Tibial artery (tissue), 4 donors: ENCODE measurements around the gene HINFP.
A peak's percentile ranks its signal among the peaks of the same experiment; 100 is the strongest.

Experiments
- DNase-seq, 2 donors: peaks; one replicate each; pipeline ENCODE4 v3.0.0-alpha.2; 2019
- H3K27ac ChIP-seq, 2 donors: fragments of 200-600 bp; sonication (generic) in 1 of 2; 1 replicate in 1 of 2; 2 replicates in 1 of 2; pipeline ENCODE4 v1.5.1; 2018 to 2019; ENCODE audit warnings: mild to moderate bottlenecking in 1 of 2
- H3K27me3 ChIP-seq, 2 donors: fragments of 200-600 bp; sonication (generic) in 1 of 2; one replicate each; pipeline versions ENCODE4 v1.5.1 to v1.6.0; 2016 to 2019
- H3K36me3 ChIP-seq, 3 donors: fragments of 200-600 bp; sonication (generic) in 2 of 3; one replicate each; pipeline ENCODE4 v1.5.1; 2016 to 2019; ENCODE audit warnings: mild to moderate bottlenecking in 2 of 3
- H3K4me1 ChIP-seq, 4 donors: fragments of 200-600 bp; sonication (generic) in 2 of 4; 1 replicate in 3 of 4; 2 replicates in 1 of 4; pipeline ENCODE4 v1.5.1; 2016 to 2019
- H3K4me3 ChIP-seq, 2 donors: fragments of 200-600 bp; sonication (generic) in 1 of 2; 1 replicate in 1 of 2; 2 replicates in 1 of 2; pipeline ENCODE4 v1.5.1; 2018 to 2019; ENCODE audit warnings: mild to moderate bottlenecking in 2 of 2
- H3K9me3 ChIP-seq, 3 donors: fragments of 200-600 bp; sonication (generic) in 1 of 3; one replicate each; pipeline ENCODE4 v1.5.1; 2016 to 2019
- intact Hi-C: fragments of 100-400 bp; cut with DNase I; formaldehyde crosslinking; loops from one replicate; pipeline ENCODE4 v1.15.0; 2023; ENCODE audit warnings: low total_unique reads
- TF ChIP-seq, protein P1 (sequence below), 2 experiments: fragments of 200-600 bp in 1 of 2; fragments of 450-650 bp in 1 of 2; IDR thresholded peaks; one replicate each; pipeline ENCODE4 v1.5.1; 2017 to 2019; ENCODE audit warnings: antibody characterized with exemption in 2 of 2, mild to moderate bottlenecking in 1 of 2, moderate library complexity in 1 of 2

HINFP gene

DNA sequence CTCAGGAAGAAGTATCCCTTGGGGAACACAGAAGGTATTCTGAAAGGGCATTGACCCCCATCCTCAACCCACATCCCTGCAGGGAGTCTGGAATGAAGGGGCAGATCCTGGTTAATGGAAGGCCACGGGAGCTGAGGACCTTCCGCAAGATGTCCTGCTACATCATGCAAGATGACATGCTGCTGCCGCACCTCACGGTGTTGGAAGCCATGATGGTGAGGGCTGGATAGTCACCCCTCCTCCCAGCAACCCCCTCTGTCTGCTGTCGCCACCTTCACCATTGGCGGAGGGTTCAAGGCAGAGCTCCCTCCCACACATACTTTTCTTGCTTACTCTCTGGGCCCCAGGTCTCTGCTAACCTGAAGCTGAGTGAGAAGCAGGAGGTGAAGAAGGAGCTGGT is 32.8 kb downstream of the HINFP start:
- H3K9me3 ChIP-seq = no peaks in the 10 kb centered on the region
- H3K4me3 ChIP-seq = no peak overlapping the region
- intact Hi-C loops = no loop called here
- H3K27ac ChIP-seq = no peak overlapping the region
- H3K27me3 ChIP-seq = peaks cover 0 to 10% of the 10 kb centered on the region in 2 donors
- no peaks in the 10 kb centered on the region for H3K36me3 ChIP-seq
- TF ChIP-seq, protein P1, sequence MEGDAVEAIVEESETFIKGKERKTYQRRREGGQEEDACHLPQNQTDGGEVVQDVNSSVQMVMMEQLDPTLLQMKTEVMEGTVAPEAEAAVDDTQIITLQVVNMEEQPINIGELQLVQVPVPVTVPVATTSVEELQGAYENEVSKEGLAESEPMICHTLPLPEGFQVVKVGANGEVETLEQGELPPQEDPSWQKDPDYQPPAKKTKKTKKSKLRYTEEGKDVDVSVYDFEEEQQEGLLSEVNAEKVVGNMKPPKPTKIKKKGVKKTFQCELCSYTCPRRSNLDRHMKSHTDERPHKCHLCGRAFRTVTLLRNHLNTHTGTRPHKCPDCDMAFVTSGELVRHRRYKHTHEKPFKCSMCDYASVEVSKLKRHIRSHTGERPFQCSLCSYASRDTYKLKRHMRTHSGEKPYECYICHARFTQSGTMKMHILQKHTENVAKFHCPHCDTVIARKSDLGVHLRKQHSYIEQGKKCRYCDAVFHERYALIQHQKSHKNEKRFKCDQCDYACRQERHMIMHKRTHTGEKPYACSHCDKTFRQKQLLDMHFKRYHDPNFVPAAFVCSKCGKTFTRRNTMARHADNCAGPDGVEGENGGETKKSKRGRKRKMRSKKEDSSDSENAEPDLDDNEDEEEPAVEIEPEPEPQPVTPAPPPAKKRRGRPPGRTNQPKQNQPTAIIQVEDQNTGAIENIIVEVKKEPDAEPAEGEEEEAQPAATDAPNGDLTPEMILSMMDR (IDR thresholded peaks at IDR 0.05) = no peak
- H3K4me1 ChIP-seq = peaks cover 0 to 8% (median 6%) of the 10 kb centered on the region in 4 donors
- no peak for DNase-seq

DNA sequence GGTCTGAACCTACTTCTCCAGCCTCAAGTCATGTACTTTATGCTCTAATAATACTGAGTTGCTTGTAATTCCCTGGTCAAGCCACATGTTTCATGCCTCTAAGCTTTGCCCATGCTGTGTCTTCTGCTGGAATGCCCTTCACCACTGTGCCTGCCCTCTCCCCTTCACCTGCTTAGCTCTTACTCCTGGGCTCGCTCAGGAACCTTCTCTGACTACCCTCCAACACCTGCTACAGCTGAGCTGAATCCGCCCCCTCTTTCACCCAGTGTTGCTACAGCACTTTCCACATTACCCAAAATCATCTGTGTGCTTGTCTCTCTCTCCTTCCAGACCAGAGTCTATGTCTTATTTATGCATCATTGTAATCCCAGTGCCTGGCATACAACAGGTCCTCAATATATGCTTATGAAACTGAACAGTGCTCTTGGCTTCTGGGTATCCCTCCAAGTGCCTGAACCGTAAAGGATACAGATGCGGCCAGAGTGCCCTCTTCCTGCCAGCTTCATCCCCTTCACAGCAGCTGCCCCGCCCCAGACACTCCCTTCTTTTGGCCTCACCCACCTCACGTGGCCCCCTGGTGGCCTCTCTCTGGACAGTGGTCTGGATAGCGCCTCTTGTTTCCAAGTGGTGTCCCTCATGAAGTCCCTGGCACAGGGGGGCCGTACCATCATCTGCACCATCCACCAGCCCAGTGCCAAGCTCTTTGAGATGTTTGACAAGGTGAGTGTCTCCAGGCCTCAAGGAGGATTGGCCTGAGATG is 34.5 kb downstream of the HINFP start:
- TF ChIP-seq, protein P1 (IDR thresholded peaks at IDR 0.05) = peak in 1 of 2 experiments; percentile 8
- Histone ChIP-seq H3K9me3 (no peaks in the 10 kb centered on the region), H3K27ac (no peak overlapping the region), H3K36me3 (no peaks in the 10 kb centered on the region), H3K4me1 (no peaks in the 10 kb centered on the region), H3K27me3 (no peaks in the 10 kb centered on the region), H3K4me3 (no peak overlapping the region)
- intact Hi-C loops = no loop called here
- DNase-seq = no peak

DNA sequence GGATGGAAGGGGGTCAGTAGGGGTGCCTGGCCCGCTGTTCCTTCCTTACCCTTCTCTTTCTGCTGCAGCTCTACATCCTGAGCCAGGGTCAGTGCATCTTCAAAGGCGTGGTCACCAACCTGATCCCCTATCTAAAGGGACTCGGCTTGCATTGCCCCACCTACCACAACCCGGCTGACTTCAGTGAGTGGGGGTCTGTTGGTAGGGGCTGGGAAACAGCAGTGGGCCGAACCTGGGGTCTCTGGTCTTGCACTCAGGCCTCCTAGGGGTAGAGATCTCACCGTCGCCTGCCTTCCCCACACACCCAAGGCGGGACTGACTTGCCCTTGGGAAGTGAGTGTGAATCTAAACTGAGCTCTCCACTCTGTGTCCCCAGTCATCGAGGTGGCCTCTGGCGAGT is 35.1 kb downstream of the HINFP start:
- intact Hi-C loops = no loop called here
- H3K27me3 ChIP-seq = no peaks in the 10 kb centered on the region

DNA sequence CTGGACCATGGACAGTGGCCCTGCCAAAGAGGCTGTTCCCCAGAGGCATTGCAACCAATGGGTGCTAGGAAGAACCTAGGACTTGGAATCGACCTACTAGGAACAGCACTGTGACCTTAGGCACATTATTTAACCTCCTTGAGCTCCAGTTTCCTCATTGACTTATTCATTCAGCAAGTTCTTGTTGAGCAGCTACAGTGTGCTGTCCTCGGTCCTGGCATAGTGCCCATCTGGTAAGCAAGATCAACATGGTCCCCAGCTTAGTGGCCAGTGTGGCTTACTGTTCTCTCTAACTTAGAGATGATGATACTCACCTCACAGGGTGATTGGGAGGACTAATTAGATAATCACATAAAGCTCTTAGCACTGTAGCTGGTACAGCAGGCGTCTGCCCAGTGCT is 35.7 kb downstream of the HINFP start:
- no peaks in the 10 kb centered on the region for H3K36me3 ChIP-seq
- intact Hi-C loops = no loop called here
- DNase-seq = no peak
- TF ChIP-seq, protein P1 (IDR thresholded peaks at IDR 0.05) = no peak
- no peak overlapping the region for H3K27ac ChIP-seq
- H3K27me3 ChIP-seq = no peaks in the 10 kb centered on the region
- no peaks in the 10 kb centered on the region for H3K9me3 ChIP-seq
- no peaks in the 10 kb centered on the region for H3K4me1 ChIP-seq
- H3K4me3 ChIP-seq = no peak overlapping the region

More for the DNA sequence above, 35.1 kb downstream of the HINFP start:
- no peak for DNase-seq
- H3K27ac ChIP-seq = no peak overlapping the region
- TF ChIP-seq, protein P1 (IDR thresholded peaks at IDR 0.05) = no peak
- no peak overlapping the region for H3K4me3 ChIP-seq
- H3K36me3 ChIP-seq = no peaks in the 10 kb centered on the region
- no peaks in the 10 kb centered on the region for H3K9me3 ChIP-seq
- no peaks in the 10 kb centered on the region for H3K4me1 ChIP-seq

DNA sequence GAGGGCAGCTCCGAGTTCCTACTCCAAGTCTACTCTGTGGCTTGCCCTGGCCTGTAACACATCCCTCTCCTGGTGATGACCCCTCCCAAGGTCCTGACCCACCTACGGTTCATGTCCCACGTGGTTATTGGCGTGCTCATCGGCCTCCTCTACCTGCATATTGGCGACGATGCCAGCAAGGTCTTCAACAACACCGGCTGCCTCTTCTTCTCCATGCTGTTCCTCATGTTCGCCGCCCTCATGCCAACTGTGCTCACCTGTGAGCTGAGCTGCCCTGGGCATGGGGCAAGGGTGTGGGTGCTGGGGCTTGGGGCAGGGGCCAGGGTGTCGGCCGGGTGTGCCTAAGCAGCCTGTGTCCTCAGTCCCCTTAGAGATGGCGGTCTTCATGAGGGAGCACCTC is 37.1 kb downstream of the HINFP start:
- no peaks in the 10 kb centered on the region for H3K9me3 ChIP-seq
- intact Hi-C loops = no loop called here
- no peaks in the 10 kb centered on the region for H3K36me3 ChIP-seq
- no peak for DNase-seq
- no peak overlapping the region for H3K27ac ChIP-seq
- TF ChIP-seq, protein P1 (IDR thresholded peaks at IDR 0.05) = no peak
- no peaks in the 10 kb centered on the region for H3K4me1 ChIP-seq
- H3K27me3 ChIP-seq = no peaks in the 10 kb centered on the region
- no peak overlapping the region for H3K4me3 ChIP-seq
